NCI-H524 treated with DMSO at 0.1 percent for 48 hours (cell line): ENCODE data around the gene ABO.
"Not testable (repeated sequence)": the region's sequence is repeated elsewhere in the genome, so short reads cannot be mapped to it uniquely, and the experiment has no call there.

ENCODE experiments used
- DNase-seq: peaks from one replicate; lab custom pipeline; 2025; lab: John Stamatoyannopoulos, UW

ABO gene

DNA sequence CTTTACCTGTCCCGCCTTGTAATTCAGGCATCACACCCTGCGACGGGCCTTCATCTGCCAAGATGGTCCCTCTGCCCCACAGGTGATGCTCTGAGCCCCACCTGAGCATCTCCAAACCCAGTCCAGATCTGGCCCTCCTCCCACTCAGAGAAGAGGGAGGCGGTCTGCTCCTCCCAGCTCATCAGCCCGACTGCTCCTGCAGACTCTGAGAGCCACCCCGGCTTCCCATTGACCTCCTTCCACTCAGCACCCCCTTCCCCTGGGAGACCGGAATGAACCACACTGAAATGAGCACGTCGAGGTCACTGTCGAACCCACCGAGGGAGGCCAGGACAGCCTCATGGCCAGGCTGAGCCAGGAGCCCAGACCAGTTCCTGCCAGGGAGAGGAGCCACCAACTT lies 12.8 kb downstream of the ABO start:
- DNase-seq, result no peak

DNA sequence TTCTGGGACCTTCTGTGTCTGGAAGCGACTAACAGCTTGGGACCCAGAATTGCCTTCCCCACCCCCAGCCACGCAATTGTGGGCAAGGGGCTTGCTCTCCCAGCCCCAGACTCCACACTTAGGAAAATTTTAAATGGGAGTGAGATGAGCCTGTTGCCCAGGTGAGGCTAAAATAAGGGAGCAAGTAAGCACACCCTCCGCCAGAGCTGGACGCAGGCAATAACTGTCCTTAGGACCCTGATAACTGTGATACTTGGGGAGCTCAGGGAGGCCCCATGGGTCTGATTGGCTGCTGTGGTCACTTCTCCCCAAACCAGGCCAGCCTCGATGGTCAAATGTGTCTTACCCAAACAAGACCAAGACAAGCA lies 13.3 kb downstream of the ABO start:
- no peak for DNase-seq

DNA sequence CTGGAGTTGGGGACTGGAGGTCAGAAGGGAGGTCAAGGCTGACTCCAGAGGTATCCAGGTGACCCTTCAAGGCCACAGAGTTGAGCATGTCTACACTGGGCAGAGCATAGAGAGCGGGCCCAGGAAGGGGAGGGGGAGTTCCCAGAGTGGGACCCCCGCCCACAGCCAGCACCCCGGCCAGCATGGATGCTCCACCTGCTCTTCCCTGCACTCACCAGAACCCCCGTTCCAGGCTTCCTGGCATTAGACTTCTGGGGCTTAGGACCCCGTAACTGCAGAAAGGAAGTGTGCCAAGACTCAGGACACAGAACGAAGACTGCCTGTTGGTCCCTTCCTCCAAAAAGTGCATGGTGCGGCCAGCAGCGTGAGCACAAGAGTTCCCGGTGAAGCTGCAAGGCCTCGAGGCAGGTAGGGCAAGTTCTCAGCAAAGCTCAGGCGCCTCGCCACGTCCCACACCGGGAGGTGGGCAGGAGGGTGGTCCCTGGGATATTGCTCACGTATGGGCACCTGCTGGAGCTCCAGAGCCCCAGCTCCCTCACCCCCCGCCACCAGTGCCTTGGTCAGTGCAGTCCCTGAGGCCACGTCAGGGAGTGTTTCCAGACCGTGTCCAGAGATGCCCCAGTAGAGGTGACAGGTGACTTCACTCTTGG lies 13.8 kb downstream of the ABO start:
- no peak for DNase-seq

DNA sequence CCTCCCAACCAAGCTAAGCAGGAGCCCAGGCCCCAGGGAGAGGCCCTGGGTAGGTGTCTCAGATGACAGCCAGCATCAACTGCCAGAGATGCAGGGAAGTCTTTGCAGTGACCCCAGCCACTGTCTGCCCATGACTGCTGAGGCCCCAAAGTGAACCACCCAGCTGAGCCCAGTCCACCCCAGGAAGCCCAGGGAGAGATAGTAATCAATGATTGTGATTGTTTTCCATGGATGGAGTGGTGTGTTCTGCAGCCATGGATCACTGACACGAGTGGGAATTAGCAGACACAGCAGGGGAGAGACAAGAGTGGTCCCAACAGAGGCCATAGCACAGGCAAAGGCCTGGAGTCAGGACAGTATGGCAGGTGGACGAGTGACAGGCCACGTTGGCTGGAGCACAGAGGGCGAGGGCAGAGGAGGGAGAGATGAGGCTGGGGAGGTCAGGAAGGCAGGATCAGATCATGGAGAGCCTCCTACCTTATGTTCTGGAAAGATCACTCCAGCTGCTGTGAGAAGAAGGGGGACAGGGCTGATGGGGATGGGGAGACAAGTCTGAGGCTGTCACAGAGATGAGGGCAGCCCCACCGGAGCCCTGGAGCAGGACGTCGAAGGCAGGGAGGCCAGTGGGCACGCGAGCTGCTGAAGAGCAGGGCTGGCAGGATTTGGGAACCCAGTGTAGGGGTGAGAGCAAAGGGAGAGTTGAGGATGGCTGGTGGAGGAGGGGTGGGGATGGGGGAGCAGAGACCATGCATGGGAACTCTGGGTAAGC lies 14.5 kb downstream of the ABO start:
- no peak for DNase-seq

DNA sequence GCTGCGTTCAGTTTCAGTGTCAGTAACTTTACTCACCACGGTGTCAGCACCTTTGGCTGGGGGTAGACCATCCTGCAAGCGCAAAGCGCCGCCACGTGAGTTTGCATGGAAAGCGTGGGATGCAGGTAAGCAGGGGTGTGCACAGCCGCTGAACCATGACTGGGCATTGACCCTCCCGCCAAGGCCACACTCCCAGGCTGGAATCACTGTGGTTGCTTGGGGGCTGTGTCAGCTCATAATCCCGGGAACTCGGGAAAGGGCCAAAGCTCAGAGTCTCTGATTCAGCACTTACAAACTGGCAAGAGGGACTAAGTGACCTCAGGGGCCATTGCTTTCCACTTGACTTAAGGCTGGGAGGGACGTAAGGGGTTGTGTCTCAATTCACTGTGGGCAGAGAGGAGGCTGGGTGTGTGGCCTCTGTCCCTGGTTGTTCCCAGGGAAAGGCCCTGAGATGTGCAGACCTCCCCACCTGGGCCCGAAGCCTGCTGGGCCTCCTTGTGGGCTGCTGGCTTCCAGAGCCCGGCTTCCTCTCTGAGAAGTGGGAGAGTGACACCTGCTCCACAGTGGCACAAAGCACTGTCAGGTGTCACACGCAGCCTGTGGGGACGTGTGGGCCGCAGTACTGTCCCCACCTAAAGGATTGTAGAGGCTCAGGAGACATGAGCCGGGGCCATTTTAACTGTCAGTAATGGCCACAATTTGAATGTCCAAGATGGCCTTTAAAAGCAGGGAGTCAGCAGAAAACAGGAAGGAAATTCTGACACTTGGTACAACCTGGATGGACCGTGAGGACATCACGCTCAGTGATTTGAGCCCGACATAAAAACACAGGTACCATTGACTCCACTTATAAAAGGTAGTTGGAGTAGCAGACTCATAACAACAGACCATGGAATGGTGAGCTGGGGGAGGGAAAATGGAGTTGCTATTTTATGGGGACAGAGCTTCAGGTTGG lies 16.7 kb downstream of the ABO start:
- no peak for DNase-seq

DNA sequence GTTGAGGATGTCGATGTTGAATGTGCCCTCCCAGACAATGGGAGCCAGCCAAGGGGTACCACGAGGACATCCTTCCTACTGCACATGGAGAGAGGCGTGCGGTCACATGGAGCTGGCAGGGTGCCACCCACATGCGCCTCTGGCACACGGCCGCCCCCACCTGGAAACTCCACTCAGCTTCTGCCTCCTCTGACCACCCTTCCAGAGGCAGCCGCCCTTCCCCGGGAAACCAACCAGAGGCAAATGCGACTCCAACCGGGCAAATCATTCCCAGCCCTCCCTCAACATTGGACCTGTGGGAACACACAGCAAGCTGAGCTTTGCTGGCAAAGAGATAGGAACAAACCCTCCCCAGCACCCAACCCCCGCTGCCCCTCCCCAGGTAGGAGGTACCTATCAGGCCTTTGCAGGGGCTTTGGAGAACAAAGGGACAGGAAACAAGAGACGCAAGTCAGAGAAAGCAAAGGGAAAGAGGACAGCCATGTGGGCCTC lies 17.5 kb downstream of the ABO start:
- no peak for DNase-seq

DNA sequence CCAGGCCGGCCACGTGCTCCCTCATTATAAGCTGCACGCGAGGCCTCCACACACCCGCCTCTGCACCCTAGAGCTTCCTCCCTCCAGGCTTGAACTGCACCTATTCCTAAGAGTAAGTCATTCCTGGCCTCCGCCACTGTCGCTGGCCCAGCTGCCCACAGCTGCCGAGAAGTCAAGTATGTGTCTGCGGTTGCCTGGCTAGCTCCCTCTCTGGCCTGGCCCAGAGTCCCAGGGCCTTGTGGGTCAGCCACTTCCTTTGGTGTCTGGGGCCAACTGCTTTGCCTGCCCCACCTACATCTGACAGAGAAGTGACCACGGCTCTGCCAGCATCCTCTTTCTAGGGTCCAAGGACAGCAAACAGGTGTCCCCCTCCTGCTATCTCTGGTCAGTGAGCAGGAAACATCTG lies 18.3 kb downstream of the ABO start:
- DNase-seq, result no peak

DNA sequence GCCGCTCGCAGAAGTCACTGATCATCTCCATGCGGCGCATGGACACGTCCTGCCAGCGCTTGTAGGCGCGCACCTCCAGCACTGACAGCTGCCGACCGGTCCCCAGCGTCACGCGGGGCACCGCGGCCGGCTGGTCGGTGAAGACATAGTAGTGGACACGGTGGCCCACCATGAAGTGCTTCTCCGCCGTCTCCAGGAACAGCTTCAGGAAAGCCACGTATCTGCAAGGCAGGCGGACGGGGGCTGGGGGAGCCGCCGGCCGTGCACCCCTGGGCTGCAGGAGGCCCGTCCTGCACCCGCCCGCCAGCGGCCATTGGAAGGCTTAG lies 18.9 kb downstream of the ABO start:
- no peak for DNase-seq

DNA sequence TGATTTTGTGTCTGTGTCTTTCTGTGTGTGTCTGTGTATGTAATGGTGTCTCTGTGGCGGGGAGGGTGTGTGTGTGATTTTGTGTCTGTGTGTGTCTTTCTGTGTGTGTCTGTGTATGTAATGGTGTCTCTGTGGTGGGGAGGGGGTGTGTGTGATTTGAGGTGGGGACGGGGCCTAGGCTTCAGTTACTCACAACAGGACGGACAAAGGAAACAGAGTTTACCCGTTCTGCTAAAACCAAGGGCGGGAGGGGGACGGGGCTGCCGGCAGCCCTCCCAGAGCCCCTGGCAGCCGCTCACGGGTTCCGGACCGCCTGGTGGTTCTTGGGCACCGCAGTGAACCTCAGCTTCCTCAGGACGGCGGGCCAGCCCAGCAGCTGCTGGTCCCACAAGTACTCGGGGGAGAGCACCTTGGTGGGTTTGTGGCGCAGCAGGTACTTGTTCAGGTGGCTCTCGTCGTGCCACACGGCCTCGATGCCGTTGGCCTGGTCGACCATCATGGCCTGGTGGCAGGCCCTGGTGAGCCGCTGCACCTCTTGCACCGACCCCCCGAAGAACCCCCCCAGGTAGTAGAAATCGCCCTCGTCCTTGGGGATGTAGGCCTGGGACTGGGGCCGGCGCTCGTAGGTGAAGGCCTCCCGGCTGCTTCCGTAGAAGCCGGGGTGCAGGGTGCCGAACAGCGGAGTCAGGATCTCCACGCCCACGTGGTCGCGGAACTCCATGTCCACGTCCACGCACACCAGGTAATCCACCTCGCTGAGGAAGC lies 19.4 kb downstream of the ABO start:
- no peak for DNase-seq

DNA sequence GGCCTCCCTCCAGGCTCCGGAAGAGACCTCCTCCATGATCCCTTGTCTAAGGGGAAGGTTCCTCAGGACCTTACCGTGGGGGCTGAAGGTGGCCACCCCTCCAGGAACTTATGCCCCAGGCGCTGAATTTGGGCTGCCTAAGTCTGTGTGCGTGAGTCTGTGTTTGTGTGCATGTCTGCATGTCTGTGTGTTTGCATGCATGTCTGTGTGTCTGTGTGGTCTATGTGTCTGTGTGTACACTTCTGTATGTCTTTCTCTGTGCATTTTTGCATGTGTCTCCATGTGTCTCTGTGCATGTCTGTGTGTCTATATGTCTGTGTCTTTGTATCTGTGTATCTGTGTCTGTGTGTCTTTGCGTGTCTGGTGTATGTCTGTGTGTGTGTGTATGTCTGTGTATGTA lies 20.5 kb downstream of the ABO start:
- DNase-seq, result no peak

DNA sequence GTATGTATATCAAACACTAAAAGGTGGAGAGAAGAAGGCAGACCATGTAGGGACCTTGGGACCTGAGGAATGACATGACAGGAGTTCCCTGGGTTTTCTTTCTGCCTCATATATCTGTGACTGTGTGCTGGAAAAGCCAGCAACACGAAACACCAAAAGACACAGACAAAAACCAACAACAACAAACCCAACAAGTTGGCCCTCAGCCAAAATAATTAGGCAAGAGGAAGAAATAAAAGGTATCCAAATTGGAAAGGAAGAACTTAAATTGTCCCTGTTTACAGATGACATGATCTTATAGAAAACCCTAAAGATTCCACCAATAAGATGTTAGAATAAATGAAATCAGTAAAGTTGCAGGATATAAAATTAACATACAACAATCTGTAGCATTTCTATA lies 21.7 kb downstream of the ABO start:
- DNase-seq, result no peak

DNA sequence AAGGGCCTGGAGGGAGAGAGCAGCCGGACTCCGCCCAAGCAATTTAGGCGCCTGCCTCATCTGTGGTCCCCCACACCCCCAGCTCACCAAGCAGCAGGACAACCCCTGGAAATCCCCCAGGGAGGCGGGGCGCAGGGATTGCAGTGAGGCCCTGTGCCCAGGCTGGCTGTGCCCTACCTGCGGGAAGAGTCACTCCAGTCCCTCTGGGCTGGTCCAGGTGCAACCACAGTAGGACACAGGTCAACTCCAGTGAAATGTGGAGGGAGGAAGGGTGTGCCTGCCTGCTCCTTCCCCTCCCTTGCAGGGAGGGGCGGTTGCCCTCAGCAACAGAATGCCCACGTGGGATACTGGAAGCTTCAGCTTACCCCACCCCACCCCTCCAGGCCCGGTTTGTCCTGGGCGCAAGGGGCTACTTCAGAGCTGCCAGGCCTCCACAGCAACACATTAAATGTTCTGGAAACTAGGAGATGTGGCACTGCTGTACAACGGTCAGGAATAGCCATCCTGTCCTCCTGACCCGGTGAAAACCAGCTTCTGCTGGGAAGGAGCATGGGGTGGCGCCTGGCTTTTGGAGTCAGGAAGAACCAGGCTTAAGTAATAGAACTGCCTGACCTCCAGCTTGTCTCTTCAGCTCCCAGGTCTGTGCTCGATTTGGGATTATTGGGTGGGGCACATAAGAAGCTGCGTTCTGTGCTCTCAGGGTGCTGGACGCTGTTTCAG lies 22.5 kb downstream of the ABO start:
- no peak for DNase-seq

DNA sequence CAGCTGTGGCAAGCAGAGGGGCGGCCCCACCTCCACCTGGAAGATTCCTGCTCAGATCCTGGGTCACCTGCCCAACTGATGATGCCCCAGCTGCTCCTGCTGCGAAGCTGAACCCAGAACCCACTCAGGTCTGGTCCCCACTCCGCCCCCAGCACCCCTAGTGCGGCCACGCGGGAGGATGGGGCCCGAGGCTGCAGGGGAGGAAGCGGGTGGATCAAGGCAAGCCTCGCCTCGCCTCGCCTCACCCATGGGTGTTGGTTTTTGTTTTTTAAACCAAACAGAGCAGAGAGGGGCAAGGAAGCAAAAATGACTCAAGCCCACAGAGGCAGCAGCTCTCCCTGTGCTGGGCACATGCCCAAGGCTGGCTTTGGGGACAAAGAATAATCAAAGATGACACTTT lies 23.2 kb downstream of the ABO start:
- no peak for DNase-seq

DNA sequence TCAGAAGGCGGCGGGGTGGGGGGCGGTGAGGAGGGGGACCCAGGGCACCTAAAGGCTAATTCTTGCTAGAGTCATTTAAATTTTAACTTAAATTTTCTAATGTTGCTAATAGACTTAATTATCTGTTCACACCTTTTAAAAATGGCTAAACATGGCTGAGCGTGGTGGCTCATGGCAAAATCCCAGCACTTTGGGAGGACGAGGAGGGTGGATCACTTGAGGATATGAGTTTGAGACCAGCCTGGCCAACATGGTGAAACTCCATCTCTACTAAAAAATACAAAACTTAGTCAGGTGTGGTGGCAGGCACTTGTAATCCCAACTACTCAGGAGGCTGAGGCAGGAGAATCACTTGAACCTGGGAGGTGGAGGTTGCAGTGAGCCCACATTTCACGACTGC lies 23.8 kb downstream of the ABO start:
- DNase-seq, result not testable (repeated sequence)

DNA sequence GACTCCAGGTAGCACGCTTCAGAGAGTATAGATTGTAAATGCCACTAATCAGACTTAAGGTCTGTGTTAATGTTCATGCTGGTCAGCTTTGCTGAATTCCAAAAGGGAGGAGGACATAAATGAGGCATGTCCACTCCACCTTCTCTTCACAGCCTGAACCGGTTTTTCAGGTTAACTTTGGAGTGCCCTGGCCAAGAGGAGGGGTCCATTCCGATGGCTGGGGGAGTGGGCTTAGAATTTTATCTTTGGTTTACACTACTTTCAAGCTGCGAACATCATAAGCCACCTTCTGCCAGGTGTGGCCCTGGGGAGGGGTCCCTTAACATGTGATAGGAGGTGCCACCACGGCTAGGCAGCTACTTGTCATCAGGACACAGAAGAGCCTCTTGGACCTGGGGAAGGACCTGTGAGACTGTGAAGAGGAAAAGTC lies 24.2 kb downstream of the ABO start:
- no peak for DNase-seq

DNA sequence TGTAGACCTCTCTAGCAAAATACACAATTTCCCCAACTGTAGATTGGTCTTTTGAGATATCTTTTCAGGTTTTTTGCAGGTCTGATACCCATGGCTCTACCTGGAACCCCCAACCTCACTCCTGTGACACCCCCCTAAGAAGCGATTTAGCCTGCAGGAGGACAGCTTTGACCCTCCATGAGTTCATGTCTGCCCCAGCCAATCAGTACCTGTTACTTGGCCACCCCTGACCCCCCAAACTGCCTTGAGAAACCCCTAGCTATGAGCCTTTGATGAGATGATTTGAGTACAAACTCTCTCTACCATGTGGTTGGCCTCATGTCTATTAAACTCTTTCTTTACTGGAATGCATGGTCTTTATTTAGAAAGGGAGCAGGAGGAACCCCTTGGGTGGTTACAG lies 25.7 kb downstream of the ABO start:
- no peak for DNase-seq

DNA sequence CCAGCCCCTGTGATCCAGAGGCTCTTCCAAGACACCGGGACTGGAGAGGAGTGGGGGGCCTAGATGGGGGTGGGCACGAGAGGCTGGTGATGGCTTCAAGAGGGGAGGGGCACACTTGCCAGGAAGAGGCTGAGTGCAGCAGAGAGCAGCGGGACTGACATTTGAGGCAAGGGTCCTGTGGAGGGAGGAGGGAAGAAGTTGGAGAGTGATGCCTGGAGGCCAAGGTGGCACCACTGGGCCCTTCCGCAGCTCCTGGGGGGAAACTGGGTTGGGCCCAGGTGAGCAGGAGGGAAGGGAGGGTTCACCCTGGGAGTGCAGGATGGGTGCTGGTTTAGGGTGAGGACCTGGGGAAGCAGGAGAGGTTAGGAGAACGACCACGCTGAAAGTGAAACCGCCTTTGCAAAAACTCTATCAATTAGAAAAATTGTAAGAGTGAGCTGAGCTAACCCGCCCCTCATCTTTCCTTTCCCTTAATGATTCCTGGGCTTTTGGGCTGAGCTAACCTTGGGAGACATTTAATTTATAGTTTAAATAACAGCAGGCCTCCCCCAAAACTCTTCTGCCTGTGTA lies 26.2 kb downstream of the ABO start:
- DNase-seq, result no peak

DNA sequence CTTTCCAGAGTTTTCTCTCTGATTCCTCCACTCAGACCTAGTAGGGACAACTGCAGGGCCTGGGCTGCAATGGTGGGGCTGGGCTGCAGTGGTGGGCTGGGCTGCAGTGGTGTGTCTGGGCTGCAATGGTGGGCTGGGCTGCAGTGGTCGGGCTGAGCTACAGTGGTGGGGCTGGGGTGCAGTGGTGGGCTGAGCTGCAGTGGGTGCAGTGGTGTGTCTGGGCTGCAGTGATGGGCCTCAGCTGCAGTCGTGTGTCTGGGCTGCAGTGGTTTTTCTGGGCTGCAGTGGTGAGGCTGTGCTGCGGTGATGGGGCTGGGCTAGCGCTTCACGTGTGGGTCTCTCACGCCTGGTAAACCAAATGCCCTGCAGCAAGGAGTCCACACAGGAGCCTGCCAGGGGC lies 27.4 kb downstream of the ABO start:
- DNase-seq, result no peak

DNA sequence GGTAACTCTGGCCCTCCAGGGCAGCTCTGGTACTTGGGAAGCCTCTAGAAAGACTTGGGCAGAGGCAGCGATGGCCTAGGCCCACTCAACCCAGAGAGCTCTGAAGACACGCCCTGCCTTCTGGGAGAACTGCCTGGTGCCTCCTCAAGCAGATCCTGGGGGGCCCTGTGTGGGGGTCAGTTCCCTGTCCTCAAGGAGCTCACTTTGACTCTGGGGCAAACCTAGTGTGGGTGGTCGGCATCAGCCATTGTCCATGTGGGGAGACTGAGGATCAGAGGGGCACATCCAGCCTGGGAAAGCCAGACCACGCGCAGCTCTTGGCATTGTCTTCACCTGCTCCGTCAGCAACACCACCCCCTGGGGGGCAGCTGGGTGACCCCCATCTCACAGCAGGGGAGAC lies 28.0 kb downstream of the ABO start:
- DNase-seq, result no peak

DNA sequence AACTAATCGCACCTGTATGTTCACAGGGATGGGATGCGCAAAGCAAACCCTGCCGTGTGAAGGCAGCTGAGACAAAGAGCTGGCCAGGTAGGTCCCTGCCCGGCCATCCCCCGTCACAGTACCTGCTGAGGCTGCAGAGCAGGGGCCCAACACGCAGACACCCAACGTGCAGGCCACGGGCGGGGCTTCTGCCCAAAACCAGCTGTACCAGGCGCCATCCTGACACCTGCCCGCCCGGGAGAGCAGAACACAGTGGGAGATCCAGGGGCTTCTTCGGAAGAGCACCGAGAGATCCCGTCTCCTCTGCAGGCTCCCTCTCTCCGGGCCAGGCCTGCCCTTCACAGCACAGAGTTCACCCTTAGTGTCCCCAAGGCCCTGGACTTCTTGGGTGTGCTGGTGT lies 28.4 kb downstream of the ABO start:
- DNase-seq, result no peak

DNA sequence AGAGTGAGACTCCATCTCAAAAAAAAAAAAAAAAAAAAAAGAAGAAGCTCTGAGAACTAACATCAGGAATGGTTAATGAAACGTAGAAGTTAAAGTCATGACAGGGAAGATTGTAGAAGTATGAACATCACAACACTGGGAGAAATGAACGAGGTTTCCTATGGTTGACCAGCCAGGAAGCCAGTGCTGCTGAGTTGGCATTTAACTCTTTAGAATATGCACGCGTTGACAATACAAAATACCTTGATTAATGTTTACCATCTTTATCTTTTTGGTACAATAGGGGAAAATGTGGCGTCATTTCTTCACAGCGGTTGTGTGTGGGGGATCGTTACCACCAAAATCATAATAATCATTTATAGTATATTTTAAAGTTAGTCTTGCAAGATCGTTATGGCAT lies 32.0 kb downstream of the ABO start:
- no peak for DNase-seq
